Left ventricle myocardium inferior (tissue), 1 donor: Measurements from ENCODE around the gene GSTCD. TPM values are rescaled to one million over a fixed set of nuclear protein-coding genes. Genes with fewer than 3 reads are reported as not detected.
"Not testable (repeated sequence)": the region's sequence is repeated elsewhere in the genome, so short reads cannot be mapped to it uniquely, and the experiment has no call there.

ENCODE experiments used
- DNase-seq: peaks from one replicate; pipeline ENCODE4 v3.0.0-alpha.2; 2020
- H3K27ac ChIP-seq: fragments of 200-600 bp; replicated peaks from 2 replicates; pipeline ENCODE4 v1.8.0; 2021
- H3K27me3 ChIP-seq: fragments of 200-600 bp; 2 replicates; pipeline ENCODE4 v1.8.0; 2021; ENCODE audit warnings: low read depth
- H3K36me3 ChIP-seq: fragments of 200-600 bp; 2 replicates; pipeline ENCODE4 v1.8.0; 2021
- H3K4me1 ChIP-seq: fragments of 200-600 bp; 2 replicates; pipeline ENCODE4 v1.8.0; 2021
- H3K4me3 ChIP-seq: fragments of 200-600 bp; 2 replicates; pipeline ENCODE4 v1.8.0; 2021; ENCODE audit warnings: mild to moderate bottlenecking, moderate library complexity
- H3K9me3 ChIP-seq: fragments of 200-600 bp; replicated peaks from 2 replicates; pipeline ENCODE4 v1.8.0; 2021
- intact Hi-C: fragments of 100-400 bp; cut with micrococcal nuclease; formaldehyde crosslinking; loops from one replicate; pipeline ENCODE4 v1.11.0; 2022
- total RNA-seq: library from RNA; stranded (reverse); fragmentation: NEBNext Ultra II Directional; extraction: Animal tissue kit (Norgen Biotek cat#: 25700); gene quantifications from one replicate; pipeline ENCODE4 v1.2.1, GENCODE V29; 2021
- TF ChIP-seq, protein P1 (sequence below): fragments of 200-600 bp; IDR thresholded peaks from 2 replicates; pipeline ENCODE4 v1.8.0; 2021; ENCODE audit warnings: antibody characterized with exemption, mild to moderate bottlenecking, borderline replicate concordance
- donor health status: DM: no; HTN: yes; CAD: no; lungs with severe emphysema.

GSTCD gene
- total RNA-seq, 1 donor from 2014 or later: 5.9 TPM

GRCh38 chr4:105840426-105841174, 132.0 kb downstream of the GSTCD start:
- H3K36me3 ChIP-seq: peaks cover 3% of the 10 kb centered on the region
- DNase-seq: no peak
- H3K27ac ChIP-seq: no peak overlapping the region
- no peaks in the 10 kb centered on the region for H3K9me3 ChIP-seq
- intact Hi-C loops: no loop called here
- no peak overlapping the region for H3K4me3 ChIP-seq
- TF ChIP-seq, protein P1, sequence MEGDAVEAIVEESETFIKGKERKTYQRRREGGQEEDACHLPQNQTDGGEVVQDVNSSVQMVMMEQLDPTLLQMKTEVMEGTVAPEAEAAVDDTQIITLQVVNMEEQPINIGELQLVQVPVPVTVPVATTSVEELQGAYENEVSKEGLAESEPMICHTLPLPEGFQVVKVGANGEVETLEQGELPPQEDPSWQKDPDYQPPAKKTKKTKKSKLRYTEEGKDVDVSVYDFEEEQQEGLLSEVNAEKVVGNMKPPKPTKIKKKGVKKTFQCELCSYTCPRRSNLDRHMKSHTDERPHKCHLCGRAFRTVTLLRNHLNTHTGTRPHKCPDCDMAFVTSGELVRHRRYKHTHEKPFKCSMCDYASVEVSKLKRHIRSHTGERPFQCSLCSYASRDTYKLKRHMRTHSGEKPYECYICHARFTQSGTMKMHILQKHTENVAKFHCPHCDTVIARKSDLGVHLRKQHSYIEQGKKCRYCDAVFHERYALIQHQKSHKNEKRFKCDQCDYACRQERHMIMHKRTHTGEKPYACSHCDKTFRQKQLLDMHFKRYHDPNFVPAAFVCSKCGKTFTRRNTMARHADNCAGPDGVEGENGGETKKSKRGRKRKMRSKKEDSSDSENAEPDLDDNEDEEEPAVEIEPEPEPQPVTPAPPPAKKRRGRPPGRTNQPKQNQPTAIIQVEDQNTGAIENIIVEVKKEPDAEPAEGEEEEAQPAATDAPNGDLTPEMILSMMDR: no peak
- H3K4me1 ChIP-seq: no peaks in the 10 kb centered on the region
- H3K27me3 ChIP-seq: no peaks in the 10 kb centered on the region

DNA sequence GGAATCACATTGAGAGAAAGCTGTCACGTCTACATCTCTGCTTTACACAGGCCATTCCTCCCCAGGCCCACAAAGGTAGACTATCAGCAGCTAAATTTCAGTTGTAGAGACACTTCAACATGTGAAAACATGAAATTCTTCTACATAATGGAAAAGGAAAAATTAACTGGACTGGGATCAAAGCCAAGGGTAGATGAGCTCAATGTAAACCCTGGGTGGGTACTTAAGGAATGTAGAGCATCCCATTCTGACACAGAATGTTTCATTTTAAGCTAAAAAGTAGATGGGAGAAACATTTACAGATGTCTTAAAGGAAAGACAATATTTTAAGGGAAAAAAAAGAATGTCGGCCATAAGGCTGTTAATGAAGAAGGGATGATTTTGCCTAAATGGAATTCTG, 135.4 kb downstream of the GSTCD start:
- DNase-seq: no peak
- TF ChIP-seq, protein P1: no peak
- intact Hi-C loops: no loop called here
- H3K27me3 ChIP-seq: no peaks in the 10 kb centered on the region
- no peak overlapping the region for H3K27ac ChIP-seq
- H3K4me3 ChIP-seq: no peak overlapping the region
- no peaks in the 10 kb centered on the region for H3K9me3 ChIP-seq
- H3K36me3 ChIP-seq: peaks cover 3% of the 10 kb centered on the region
- no peaks in the 10 kb centered on the region for H3K4me1 ChIP-seq

DNA sequence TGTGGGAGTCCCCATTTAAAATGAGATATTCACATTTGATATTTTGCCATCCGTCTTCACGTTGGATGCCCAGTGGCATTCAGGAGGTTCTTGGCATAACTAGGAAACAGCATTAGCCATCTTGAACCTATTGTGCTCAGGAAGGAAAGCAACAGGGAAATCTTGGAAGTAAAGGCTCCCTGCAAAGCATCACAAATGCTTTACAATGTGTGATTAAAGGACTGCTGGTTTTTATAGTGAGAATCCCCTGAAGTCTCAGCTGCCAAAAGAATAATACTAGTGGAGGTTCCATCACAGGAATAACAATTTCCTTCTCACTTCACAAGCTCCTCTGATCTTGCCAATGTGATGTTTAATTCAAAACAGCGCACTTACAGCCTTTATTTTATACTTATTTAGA, 137.0 kb downstream of the GSTCD start:
- no peak for DNase-seq
- TF ChIP-seq, protein P1: no peak
- Histone ChIP-seq H3K4me1 (no peaks in the 10 kb centered on the region), H3K36me3 (peaks cover 3% of the 10 kb centered on the region), H3K27me3 (no peaks in the 10 kb centered on the region), H3K9me3 (no peaks in the 10 kb centered on the region), H3K27ac (no peak overlapping the region), H3K4me3 (no peak overlapping the region)
- intact Hi-C loops: no loop called here

- H3K27ac ChIP-seq, H3K4me1 ChIP-seq, H3K36me3 ChIP-seq, H3K4me3 ChIP-seq, intact Hi-C loops, DNase-seq, H3K27me3 ChIP-seq: not testable (repeated sequence)
- H3K9me3 ChIP-seq: peaks cover 12% of the 10 kb centered on the region
Observed at GRCh38 chr4:105848359-105848758, 139.8 kb downstream of the GSTCD start.

- DNase-seq: no peak
- Histone ChIP-seq H3K36me3 (peaks cover 4% of the 10 kb centered on the region), H3K9me3 (peaks cover 26% of the 10 kb centered on the region), H3K4me1 (no peaks in the 10 kb centered on the region), H3K4me3 (no peak overlapping the region), H3K27me3 (no peaks in the 10 kb centered on the region), H3K27ac (no peak overlapping the region)
- TF ChIP-seq, protein P1: no peak
- intact Hi-C loops: no loop called here
Observed at GRCh38 chr4:105851196-105851595, 142.6 kb downstream of the GSTCD start.

GRCh38 chr4:105852230-105852629, 143.6 kb downstream of the GSTCD start:
- DNase-seq, intact Hi-C loops, H3K4me3 ChIP-seq: not testable (repeated sequence)

More at GRCh38 chr4:105852230-105852629, 143.6 kb downstream of the GSTCD start:
- not testable (repeated sequence) for H3K4me1 ChIP-seq, H3K27me3 ChIP-seq, H3K36me3 ChIP-seq, H3K27ac ChIP-seq
- H3K9me3 ChIP-seq: peaks cover 32% of the 10 kb centered on the region
